SK-N-SH treated with all-trans-retinoic acid at 6 μM for 48 hours (cell line): ENCODE data around the gene ANO3.

Experiments used
- ARNTL ChIP-seq: fragments of 450-650 bp; formaldehyde crosslinking; IDR thresholded peaks from 2 replicates; pipeline ENCODE4 v1.5.0; 2020; ENCODE audit warnings: low read depth, mild to moderate bottlenecking, moderate library complexity, borderline replicate concordance
- GLIS3 ChIP-seq: fragments of 250-450 bp; sonication (Bioruptor Pico); IDR thresholded peaks from 2 replicates; pipeline ENCODE4 v1.5.0; 2020; ENCODE audit warnings: mild to moderate bottlenecking, moderate library complexity
- ISL1 ChIP-seq: fragments of 250-450 bp; sonication (Bioruptor Pico); IDR thresholded peaks from 2 replicates; pipeline ENCODE4 v2.1.2; 2022; ENCODE audit warnings: mild to moderate bottlenecking, moderate library complexity
- PATZ1 ChIP-seq: fragments of 250-450 bp; sonication (Bioruptor Pico); IDR thresholded peaks from 2 replicates; pipeline ENCODE4 v1.8.0; 2020; ENCODE audit warnings: mild to moderate bottlenecking, moderate library complexity, borderline replicate concordance
- RARB ChIP-seq: fragments of 250-450 bp; sonication (Bioruptor Pico); IDR thresholded peaks from 2 replicates; pipeline ENCODE4 v1.8.0; 2021; ENCODE audit warnings: mild to moderate bottlenecking, moderate library complexity
- TCF4 ChIP-seq: fragments of 250-450 bp; sonication (Bioruptor Pico); IDR thresholded peaks from 2 replicates; pipeline ENCODE4 v1.8.0; 2021; ENCODE audit warnings: mild to moderate bottlenecking, moderate library complexity, borderline replicate concordance
- TOX ChIP-seq: fragments of 250-450 bp; sonication (Bioruptor Pico); IDR thresholded peaks from 2 replicates; pipeline ENCODE4 v1.8.0; 2021; ENCODE audit warnings: mild to moderate bottlenecking, moderate library complexity, borderline replicate concordance
- TSHZ2 ChIP-seq: fragments of 250-450 bp; sonication (Bioruptor Pico); IDR thresholded peaks from 2 replicates; pipeline ENCODE4 v1.5.0; 2020; ENCODE audit warnings: mild to moderate bottlenecking, moderate library complexity
- ZC3H10 ChIP-seq: fragments of 250-450 bp; sonication (Bioruptor Pico); IDR thresholded peaks from 2 replicates; pipeline ENCODE4 v1.5.1; 2021; ENCODE audit warnings: mild to moderate bottlenecking, moderate library complexity
- ZNF565 ChIP-seq: fragments of 450-650 bp; formaldehyde crosslinking; conservative IDR thresholded peaks from 2 replicates; pipeline ENCODE4 v1.5.0; 2020; ENCODE audit warnings: low read depth, mild to moderate bottlenecking, moderate library complexity
- ZNF8 ChIP-seq: fragments of 450-650 bp; formaldehyde crosslinking; IDR thresholded peaks from 2 replicates; pipeline ENCODE4 v1.5.0; 2020; ENCODE audit warnings: mild to moderate bottlenecking, moderate library complexity

- no peak for TF ChIP-seq PATZ1
- no peak for TF ChIP-seq ARNTL
- no peak for TF ChIP-seq TSHZ2 (CRISPR knock-in tag)
- TF ChIP-seq GLIS3 (CRISPR knock-in tag) = no peak
- TF ChIP-seq ZC3H10 (CRISPR knock-in tag) = no peak
- peak; percentile 87 for TF ChIP-seq TCF4 (CRISPR knock-in tag)
- TF ChIP-seq ZNF565 (CRISPR knock-in tag) = no peak
- no peak for TF ChIP-seq RARB (CRISPR knock-in tag)
- TF ChIP-seq ISL1 (CRISPR knock-in tag) = no peak
- no peak for TF ChIP-seq TOX (CRISPR knock-in tag)
- no peak for TF ChIP-seq ZNF8 (CRISPR knock-in tag)
Observed at GRCh38 chr11:26457636-26458035, 125.7 kb downstream of the ANO3 start.
